Thoracic aorta (tissue), 2 donors: Measurements from ENCODE around the gene CNPY1. TPM values are rescaled to one million over a fixed set of nuclear protein-coding genes. Genes with fewer than 3 reads are reported as not detected.

ENCODE experiments used
- ATAC-seq: fragments of 150-250 bp; one replicate; pipeline ENCODE4 v1.8.0; 2017; ENCODE audit warnings: low read depth; ENCODE audit not compliant: insufficient number of reproducible peaks, low FRiP score
- DNase-seq: peaks from one replicate; pipeline ENCODE4 v3.0.0-alpha.2; 2020; ENCODE audit warnings: low spot score
- H3K27ac ChIP-seq, 2 donors: fragments of 200-600 bp; sonication (generic); 1 replicate in 1 of 2; 2 replicates in 1 of 2; pipeline ENCODE4 v1.5.1; 2016; ENCODE audit warnings: mild to moderate bottlenecking in 2 of 2, moderate library complexity in 2 of 2
- H3K27me3 ChIP-seq: fragments of 200-600 bp; sonication (generic); replicated peaks from 2 replicates; pipeline ENCODE4 v1.6.0; 2016; ENCODE audit warnings: mild to moderate bottlenecking; ENCODE audit not compliant: insufficient read depth
- H3K36me3 ChIP-seq: fragments of 200-600 bp; sonication (generic); one replicate; pipeline ENCODE4 v1.5.1; 2016
- H3K4me1 ChIP-seq, 2 donors: fragments of 200-600 bp; sonication (generic); 1 replicate in 1 of 2; 2 replicates in 1 of 2; pipeline versions ENCODE4 v1.5.1 to v1.6.0; 2016; ENCODE audit warnings: low read depth in 2 of 2, mild to moderate bottlenecking in 1 of 2; ENCODE audit not compliant: control insufficient read depth in 1 of 2
- H3K4me3 ChIP-seq: fragments of 200-600 bp; sonication (generic); 2 replicates; pipeline ENCODE4 v1.5.1; 2016; ENCODE audit warnings: mild to moderate bottlenecking
- H3K9me3 ChIP-seq: fragments of 200-600 bp; sonication (generic); 2 replicates; pipeline ENCODE4 v1.5.1; 2016
- CTCF ChIP-seq: fragments of 200-600 bp; sonication (generic); IDR thresholded peaks from one replicate; pipeline ENCODE4 v1.5.1; 2019; ENCODE audit warnings: antibody characterized with exemption
- total RNA-seq, 2 donors: library from RNA; depleted of rRNA; stranded (reverse); fragments of >200 nt; gene quantifications; one replicate each; pipeline versions ENCODE4 v1.1.0 to v1.2.3, GENCODE V29; 2016

CNPY1 gene
- total RNA-seq, 2 donors from 2014 or later = not detected

GRCh38 chr7:155460926-155461613, 85.3 kb downstream of the CNPY1 start:
- H3K4me1 ChIP-seq = peaks cover 17 to 32% of the 10 kb centered on the region in 2 donors
- H3K9me3 ChIP-seq = no peaks in the 10 kb centered on the region
- H3K4me3 ChIP-seq = no peak overlapping the region
- no peak for TF ChIP-seq CTCF
- H3K36me3 ChIP-seq = no peaks in the 10 kb centered on the region
- DNase-seq = no peak
- no peak for ATAC-seq
- peaks cover 37% of the 10 kb centered on the region for H3K27me3 ChIP-seq
- H3K27ac ChIP-seq = no peak overlapping the region

- ATAC-seq (no peak), DNase-seq (no peak)
- Histone ChIP-seq H3K27me3 (peaks cover 40% of the 10 kb centered on the region), H3K4me1 (peaks cover 17 to 31% of the 10 kb centered on the region in 2 donors), H3K9me3 (no peaks in the 10 kb centered on the region), H3K36me3 (no peaks in the 10 kb centered on the region), H3K4me3 (no peak overlapping the region), H3K27ac (peak overlapping the region in 1 of 2 donors; percentile 27)
- TF ChIP-seq CTCF = no peak
These were observed 86.5 kb downstream of the CNPY1 start for GRCh38 chr7:155459700-155460461.

GRCh38 chr7:155458878-155459699, 87.3 kb downstream of the CNPY1 start:
- DNase-seq (no peak), ATAC-seq (no peak)
- TF ChIP-seq CTCF = no peak
- peak overlapping the region; percentile 65 for H3K4me3 ChIP-seq
- peaks cover 21 to 38% of the 10 kb centered on the region in 2 donors for H3K4me1 ChIP-seq
- no peaks in the 10 kb centered on the region for H3K36me3 ChIP-seq
- H3K27ac ChIP-seq = peak overlapping the region in 1 of 2 donors; percentile 27
- H3K27me3 ChIP-seq = peaks cover 40% of the 10 kb centered on the region
- H3K9me3 ChIP-seq = no peaks in the 10 kb centered on the region

GRCh38 chr7:155458111-155458877, 88.1 kb downstream of the CNPY1 start, which contains the start of gene EN2:
EN2 (plus strand) TSS chr7:155458129; CDS start chr7:155458378, 249 bp downstream.
- Histone ChIP-seq H3K4me3 (peak within 1 kb of the TSS; percentile 65), H3K27me3 (peaks cover 40% of the 10 kb centered on the region), H3K27ac (no peak within 1 kb of the TSS), H3K36me3 (no peaks in the 10 kb centered on the region), H3K9me3 (no peaks in the 10 kb centered on the region), H3K4me1 (peaks cover 22 to 46% of the 10 kb centered on the region in 2 donors)
- no peak for ATAC-seq
- DNase-seq = no peak
- no peak for TF ChIP-seq CTCF
